PFSK-1 (cell line): Measurements from ENCODE around the gene LHPP.

ENCODE experiments used
- FOXP2 ChIP-seq: optimal IDR thresholded peaks from 2 replicates; pipeline ENCODE3; 2011; ENCODE audit warnings: borderline replicate concordance, control low read depth, inconsistent platforms; ENCODE audit not compliant: insufficient read depth; ENCODE audit errors: extremely low read length, extremely low read depth
- POLR2AphosphoS5 ChIP-seq: IDR thresholded peaks from 2 replicates; pipeline ENCODE4 v1.6.1; 2012; ENCODE audit warnings: low read depth, mild to moderate bottlenecking, control low read depth, low read length, moderate library complexity
- TF ChIP-seq, protein P1 (sequence below), 2 experiments: IDR thresholded peaks; 2 replicates each; pipeline versions ENCODE4 v1.6.1 to v1.8.0; 2011 to 2012; ENCODE audit warnings: low read depth in 2 of 2, low read length in 2 of 2, control low read depth in 1 of 2, inconsistent platforms in 1 of 2, mild to moderate bottlenecking in 1 of 2, moderate library complexity in 1 of 2; ENCODE audit not compliant: insufficient read depth in 1 of 2

DNA sequence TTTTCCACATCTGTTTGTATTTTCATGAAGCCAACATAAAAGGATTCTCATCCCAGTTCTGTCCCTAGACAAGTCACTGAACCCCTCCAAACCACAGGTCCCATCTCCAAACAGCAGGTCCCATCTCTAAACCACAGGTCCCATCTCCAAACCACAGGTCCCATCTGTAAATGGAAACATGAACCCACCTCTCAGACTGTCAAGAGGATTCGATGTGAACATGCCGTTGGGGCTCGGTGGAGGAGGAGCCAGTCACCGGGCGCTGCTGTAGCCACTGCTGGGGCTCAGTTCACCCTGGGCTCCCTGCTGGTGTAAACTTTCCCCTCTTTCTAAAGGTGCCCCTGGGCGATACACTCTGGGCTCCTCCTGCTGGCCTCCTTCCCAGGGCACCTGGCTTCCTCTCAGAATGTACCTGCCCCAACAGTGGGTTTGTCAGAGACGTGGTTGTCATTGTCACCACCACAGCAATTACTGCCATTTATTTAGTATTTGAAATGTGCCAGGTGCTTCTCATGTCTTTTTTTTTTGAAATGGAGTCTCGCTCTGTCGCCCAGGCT is 13.0 kb downstream of the LHPP start:
- no peak for TF ChIP-seq POLR2AphosphoS5
- TF ChIP-seq, protein P1, sequence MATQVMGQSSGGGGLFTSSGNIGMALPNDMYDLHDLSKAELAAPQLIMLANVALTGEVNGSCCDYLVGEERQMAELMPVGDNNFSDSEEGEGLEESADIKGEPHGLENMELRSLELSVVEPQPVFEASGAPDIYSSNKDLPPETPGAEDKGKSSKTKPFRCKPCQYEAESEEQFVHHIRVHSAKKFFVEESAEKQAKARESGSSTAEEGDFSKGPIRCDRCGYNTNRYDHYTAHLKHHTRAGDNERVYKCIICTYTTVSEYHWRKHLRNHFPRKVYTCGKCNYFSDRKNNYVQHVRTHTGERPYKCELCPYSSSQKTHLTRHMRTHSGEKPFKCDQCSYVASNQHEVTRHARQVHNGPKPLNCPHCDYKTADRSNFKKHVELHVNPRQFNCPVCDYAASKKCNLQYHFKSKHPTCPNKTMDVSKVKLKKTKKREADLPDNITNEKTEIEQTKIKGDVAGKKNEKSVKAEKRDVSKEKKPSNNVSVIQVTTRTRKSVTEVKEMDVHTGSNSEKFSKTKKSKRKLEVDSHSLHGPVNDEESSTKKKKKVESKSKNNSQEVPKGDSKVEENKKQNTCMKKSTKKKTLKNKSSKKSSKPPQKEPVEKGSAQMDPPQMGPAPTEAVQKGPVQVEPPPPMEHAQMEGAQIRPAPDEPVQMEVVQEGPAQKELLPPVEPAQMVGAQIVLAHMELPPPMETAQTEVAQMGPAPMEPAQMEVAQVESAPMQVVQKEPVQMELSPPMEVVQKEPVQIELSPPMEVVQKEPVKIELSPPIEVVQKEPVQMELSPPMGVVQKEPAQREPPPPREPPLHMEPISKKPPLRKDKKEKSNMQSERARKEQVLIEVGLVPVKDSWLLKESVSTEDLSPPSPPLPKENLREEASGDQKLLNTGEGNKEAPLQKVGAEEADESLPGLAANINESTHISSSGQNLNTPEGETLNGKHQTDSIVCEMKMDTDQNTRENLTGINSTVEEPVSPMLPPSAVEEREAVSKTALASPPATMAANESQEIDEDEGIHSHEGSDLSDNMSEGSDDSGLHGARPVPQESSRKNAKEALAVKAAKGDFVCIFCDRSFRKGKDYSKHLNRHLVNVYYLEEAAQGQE (IDR thresholded peaks at IDR 0.05; ENCODE audit: insufficient read depth in 1 of 2, low read depth in 2 of 2, low read length in 2 of 2) = no peak
- no peak for TF ChIP-seq FOXP2
